ENCODE results near the gene WDR86.

The WDR86 gene

GRCh38 chr7:151406051-151406875 is 3.6 kb downstream of the WDR86 start:
- DNase-seq, result no peak

- no peak for DNase-seq
These were observed 4.2 kb downstream of the WDR86 start for GRCh38 chr7:151405588-151405987.

GRCh38 chr7:151405056-151405455 is 4.8 kb downstream of the WDR86 start:
- no peak for DNase-seq

- no peak for DNase-seq
These were observed 5.4 kb downstream of the WDR86 start for GRCh38 chr7:151404216-151405011.

- DNase-seq, result no peak
These were observed 6.1 kb downstream of the WDR86 start for GRCh38 chr7:151403764-151404163.

DNA sequence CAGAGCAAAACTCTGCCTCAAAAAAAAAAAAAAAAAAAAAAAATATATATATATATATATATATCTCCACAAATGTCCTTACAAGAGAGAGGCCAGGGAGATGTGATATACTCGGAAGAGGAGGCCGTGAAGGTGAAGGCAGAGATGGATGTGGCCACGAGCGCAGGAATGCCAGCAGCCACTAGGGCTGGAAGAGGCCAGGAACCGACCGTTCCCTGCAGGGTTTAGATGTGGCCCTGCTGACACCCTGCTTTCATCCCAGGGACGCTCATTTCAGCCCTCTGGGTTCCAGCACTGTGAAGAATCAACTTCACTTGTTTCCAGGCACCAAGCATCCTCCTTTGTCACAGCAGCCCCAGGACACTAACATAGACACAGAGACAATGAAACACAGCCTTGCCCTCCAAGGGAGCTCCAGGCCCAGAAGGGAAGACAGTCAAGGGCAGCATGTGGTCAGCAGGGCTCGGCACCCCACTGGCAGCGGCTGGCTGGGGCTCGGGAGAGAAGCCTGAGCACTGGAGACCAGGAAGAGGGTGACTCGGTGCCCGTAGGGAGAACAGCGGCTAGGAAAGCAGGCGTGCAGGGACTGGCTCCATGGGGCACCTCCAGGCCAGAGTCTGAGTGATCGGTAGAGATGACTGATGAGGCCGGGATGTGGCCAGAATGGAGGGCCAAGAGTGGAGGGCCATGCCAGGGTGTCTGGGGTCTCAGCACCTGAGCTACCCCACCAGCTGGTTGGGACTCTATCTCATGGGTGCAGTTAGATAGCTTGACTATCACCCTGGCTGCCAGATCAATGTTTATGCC is 7.6 kb downstream of the WDR86 start:
- no peak for DNase-seq

DNA sequence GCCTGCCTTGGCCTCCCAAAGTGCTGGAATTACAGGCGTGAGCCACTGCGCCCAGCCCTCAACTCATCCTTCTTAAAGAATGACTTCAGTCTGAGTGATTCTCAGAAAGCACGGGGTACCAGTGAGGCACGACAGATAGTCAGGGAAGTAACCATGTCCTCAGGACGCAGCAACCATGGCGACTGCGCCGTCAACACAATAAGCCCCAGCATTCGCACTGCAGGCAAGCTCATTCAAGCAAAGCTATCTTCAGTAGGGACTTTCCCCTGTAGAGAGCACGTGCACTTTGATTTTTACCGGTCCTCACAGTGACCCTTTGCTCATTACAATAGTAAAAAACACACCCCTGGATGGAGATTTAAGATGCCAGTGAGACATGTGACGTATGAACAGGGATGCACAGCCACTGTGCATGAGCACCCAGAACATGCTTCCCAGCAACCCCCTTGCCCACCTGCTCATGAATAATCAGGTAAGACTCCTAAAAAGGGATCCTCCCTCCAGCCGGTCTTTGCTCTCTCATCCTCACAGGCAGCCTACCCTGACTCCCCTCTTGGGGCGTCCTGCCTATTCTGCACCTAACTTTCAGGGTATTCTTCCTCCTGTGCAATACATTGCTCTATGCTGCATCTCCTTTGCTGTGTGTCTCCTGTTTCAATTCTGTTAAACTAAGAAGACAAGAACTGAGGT is 9.1 kb downstream of the WDR86 start:
- DNase-seq, result no peak

GRCh38 chr7:151399906-151400305 is 9.9 kb downstream of the WDR86 start:
- no peak for DNase-seq

DNA sequence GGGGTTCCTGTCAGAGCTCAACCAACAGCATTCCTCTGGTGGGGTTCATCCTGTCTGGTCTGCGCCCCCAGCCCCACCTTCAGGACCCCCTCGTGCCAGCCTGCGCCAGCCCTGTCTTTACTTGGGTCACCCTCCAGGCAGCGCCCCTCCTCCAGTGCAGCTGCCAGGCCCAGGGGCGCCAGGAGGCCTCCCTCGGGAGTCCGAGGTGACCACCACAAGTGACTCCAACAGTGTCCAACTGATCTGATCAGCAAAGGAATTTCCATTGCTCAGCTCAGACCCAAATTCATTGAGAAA is 10.6 kb downstream of the WDR86 start:
- DNase-seq, result no peak

GRCh38 chr7:151398446-151399304 is 11.2 kb downstream of the WDR86 start:
- no peak for DNase-seq

- DNase-seq, result no peak
These were observed 12.8 kb downstream of the WDR86 start for GRCh38 chr7:151397026-151397425.

- no peak for DNase-seq
These were observed 13.4 kb downstream of the WDR86 start for GRCh38 chr7:151396328-151396970.

GRCh38 chr7:151395036-151395367 is 14.8 kb downstream of the WDR86 start:
- DNase-seq, result no peak

DNA sequence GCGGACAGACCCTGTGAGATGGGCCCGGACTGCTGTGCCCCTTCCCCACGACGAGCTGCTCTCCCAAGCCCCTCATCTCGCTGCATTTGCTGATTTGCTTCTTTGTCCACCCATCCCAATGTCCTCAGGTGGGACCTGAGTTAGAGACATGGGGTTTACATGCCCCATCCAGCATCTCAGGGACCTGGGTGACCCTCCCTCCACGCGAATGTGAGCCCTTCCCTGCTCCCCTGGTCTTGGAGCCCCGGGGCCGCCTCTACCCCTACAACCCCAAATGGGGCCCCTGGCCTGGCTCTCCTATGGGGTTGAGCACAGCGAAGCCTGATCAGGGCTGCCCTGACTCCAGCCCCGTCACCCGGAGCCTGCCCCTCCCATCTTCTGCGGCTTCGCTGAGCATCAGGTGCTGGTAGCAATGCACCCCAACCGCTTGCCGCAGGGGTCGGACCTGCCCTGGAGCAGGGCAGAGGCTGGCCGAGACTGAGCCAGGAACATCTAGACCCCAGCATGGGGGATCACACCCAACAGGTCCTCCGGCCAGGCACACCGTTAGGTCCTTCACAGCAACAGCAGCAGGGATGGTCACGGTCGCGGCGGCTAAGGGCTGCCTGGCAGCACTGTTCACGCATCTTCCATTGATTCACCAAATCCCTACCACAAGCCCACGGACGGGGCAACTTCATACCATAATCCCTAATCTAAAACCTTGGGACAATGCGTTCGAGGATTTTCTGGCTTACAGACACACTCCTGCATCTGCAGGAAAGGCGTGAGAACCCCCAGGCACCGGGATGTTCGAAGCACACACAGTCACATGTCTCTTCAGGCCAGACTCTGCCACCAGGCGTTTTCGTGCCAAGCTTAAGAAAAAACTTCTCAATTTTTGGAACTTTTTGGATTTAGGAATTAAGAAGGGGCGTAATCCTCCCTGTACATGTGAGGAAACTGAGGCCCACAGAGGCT is 15.5 kb downstream of the WDR86 start:
- no peak for DNase-seq

DNA sequence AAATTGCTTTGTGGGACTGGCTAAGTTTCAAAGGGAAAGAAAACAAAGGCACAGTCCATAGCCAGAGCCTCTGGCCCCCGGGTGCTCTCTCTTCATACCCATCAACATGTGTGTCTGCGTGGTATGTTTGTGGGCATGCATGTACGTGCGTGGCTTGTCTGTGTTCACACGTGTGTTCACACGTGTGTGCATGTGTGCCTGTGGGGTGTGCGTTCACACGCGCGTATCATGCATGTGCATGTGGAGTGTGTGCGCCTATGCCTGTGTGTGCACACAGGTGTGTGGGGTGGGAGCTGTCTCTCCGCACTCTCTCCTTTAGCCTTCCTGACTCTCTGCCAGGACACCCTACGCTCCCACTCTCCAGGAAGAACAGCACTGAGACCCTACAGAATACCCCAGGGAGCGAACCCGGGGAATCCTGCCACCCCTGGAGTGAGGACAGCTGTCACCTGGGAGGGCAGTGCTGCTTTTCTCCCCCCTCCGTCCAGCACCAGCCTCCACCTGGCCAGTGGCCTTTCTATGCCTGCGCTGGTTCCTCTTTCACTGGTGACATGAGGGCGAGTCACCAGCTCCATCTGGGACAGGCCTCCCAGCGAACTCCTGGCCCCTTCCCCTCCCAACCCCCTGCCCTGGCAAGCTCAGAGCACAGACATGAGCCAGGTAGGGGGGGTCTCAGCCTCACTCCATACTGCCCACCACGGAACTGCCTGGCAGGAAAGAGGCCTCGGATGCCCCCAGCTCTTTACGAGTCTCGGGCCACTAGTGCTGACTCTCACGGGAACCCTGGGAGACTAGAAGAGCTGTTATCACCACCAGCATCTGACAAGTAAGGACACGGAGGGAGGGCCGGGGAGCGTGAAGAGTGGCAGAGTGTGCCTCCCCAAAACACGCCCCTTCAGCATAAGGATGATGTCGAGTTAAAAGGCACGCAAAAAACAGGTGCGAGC is 16.5 kb downstream of the WDR86 start:
- no peak for DNase-seq

DNA sequence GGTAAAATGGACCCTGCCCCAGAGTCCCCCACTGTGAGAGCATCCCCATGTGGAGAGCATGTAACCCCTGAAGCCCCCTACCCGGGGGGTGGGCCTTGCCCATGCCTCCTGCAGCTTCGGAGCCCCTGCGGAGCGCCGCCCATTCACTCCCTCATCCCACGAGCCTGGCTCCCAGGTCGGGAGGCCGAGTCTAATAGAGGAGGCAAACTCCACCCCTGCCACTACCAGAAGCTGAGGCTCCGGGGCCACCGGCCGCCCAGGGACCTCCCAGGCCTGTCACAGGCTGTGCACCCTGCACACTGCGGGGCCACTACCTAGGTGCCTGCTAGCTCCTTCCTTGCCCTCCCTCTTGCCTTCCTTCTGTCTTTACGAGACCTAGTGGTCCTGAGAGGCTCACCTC is 17.4 kb downstream of the WDR86 start:
- DNase-seq, result no peak

GRCh38 chr7:151392002-151392401 is 17.8 kb downstream of the WDR86 start:
- DNase-seq, result no peak

DNA sequence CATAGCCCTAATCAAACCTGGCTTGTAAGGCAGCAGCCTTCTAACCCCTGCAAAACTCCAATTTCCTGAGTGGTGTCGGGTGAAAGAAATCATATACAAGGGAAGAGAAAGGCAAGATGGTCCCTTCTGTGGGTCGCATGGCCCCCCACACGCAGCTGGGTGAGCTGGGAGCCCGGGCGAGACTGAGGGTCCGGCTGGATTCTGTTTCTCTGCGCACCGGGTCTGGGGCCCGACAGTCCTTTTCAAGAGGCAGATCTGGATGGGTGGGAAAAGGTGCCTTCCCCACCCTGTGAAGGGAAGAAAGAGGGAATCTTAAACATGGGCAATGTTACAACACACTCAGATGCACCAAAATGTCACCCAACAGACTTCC is 18.5 kb downstream of the WDR86 start:
- DNase-seq, result no peak
